Prostate gland (tissue), 2 donors: ENCODE measurements around the gene DYSF.

Source experiments
- CTCF ChIP-seq, 4 experiments: fragments of 200-600 bp in 2 of 4; fragments of 450-650 bp in 2 of 4; sonication (generic) in 2 of 4; IDR thresholded peaks; 1 replicate in 3 of 4; 2 replicates in 1 of 4; pipeline ENCODE4 v1.5.1; 2016 to 2019; ENCODE audit warnings: antibody characterized with exemption in 4 of 4, mild to moderate bottlenecking in 2 of 4, moderate library complexity in 2 of 4
- POLR2A ChIP-seq: fragments of 450-650 bp; IDR thresholded peaks from one replicate; pipeline ENCODE4 v1.6.1; 2016; ENCODE audit warnings: antibody characterized with exemption, mild to moderate bottlenecking
- POLR2AphosphoS5 ChIP-seq: sonication (generic); formaldehyde crosslinking; IDR thresholded peaks from one replicate; pipeline ENCODE4 v1.6.1; 2017; ENCODE audit warnings: antibody characterized with exemption

DNA sequence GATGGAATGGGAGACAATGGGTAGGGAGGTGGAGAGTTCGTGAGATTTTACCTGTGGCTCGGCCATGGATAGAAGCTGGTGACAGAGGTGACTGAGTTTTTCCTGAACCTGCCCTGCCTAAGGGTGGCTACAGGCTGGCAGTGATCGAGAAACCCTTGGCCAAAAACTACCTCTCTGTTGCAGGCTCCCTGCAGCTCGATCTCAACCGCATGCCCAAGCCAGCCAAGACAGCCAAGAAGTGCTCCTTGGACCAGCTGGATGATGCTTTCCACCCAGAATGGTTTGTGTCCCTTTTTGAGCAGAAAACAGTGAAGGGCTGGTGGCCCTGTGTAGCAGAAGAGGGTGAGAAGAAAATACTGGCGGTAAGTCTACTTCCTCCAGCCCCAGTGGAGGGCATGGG lies 225.5 kb downstream of the DYSF start:
- TF ChIP-seq CTCF (IDR thresholded peaks at IDR 0.05) (no peak), POLR2AphosphoS5 (no peak), POLR2A (no peak)
